BLaER1 (cell line): ENCODE results near the gene ATP8B4.
"Not testable (repeated sequence)": the region's sequence is repeated elsewhere in the genome, so short reads cannot be mapped to it uniquely, and the experiment has no call there.

Source experiments
- H3K27ac ChIP-seq: shearing (Covaris generic); formaldehyde crosslinking; 2 replicates; pipeline ENCODE4 v1.8.1; 2022
- H3K27me3 ChIP-seq: shearing (Covaris generic); formaldehyde crosslinking; 2 replicates; pipeline ENCODE4 v1.8.1; 2022
- H3K36me3 ChIP-seq: shearing (Covaris generic); formaldehyde crosslinking; 2 replicates; pipeline ENCODE4 v1.8.1; 2022
- H3K4me1 ChIP-seq: shearing (Covaris generic); formaldehyde crosslinking; 2 replicates; pipeline ENCODE4 v1.8.1; 2022
- H3K4me2 ChIP-seq: shearing (Covaris generic); formaldehyde crosslinking; 2 replicates; pipeline ENCODE4 v1.8.1; 2022
- H3K4me3 ChIP-seq: shearing (Covaris generic); formaldehyde crosslinking; 2 replicates; pipeline ENCODE4 v1.8.1; 2022
- H3K9ac ChIP-seq: shearing (Covaris generic); formaldehyde crosslinking; 2 replicates; pipeline ENCODE4 v1.8.1; 2022
- H3K9me3 ChIP-seq: shearing (Covaris generic); formaldehyde crosslinking; 2 replicates; pipeline ENCODE4 v1.8.1; 2022
- H4K20me1 ChIP-seq: shearing (Covaris generic); formaldehyde crosslinking; 2 replicates; pipeline ENCODE4 v1.8.1; 2022
- Cebpa-rat ChIP-seq: shearing (Covaris generic); IDR thresholded peaks from 2 replicates; pipeline ENCODE4 v1.8.1; 2022

ATP8B4 gene

DNA sequence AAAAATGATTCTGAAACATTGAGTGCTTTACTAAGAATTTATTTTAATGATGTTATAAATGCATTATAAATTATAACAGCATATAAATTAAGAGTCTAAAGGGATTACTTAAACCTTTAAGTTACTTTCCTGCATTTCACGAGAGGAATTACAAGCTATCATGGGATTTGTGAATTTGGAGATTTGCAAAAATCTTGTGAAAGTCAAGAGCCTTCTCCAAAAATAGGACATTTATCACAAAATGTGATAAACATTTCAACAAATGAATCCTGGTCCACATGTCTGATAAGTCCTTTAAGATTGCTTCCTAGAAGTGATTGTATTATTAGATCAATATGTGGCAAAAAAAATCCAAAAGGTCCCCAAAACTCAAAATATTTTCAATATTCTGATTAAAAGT lies 154.5 kb downstream of the ATP8B4 start:
- Histone ChIP-seq H3K9ac (no peak overlapping the region), H3K4me3 (no peak overlapping the region), H3K27ac (no peak overlapping the region), H3K4me1 (no peaks in the 10 kb centered on the region), H4K20me1 (no peaks in the 10 kb centered on the region), H3K4me2 (no peak overlapping the region), H3K27me3 (no peaks in the 10 kb centered on the region), H3K9me3 (no peaks in the 10 kb centered on the region), H3K36me3 (no peaks in the 10 kb centered on the region)
- no peak for TF ChIP-seq Cebpa-rat

- Histone ChIP-seq H3K9ac (no peak overlapping the region), H3K4me1 (no peaks in the 10 kb centered on the region), H3K9me3 (no peaks in the 10 kb centered on the region), H3K4me2 (no peak overlapping the region), H3K27ac (no peak overlapping the region), H3K4me3 (no peak overlapping the region), H3K27me3 (no peaks in the 10 kb centered on the region), H4K20me1 (no peaks in the 10 kb centered on the region), H3K36me3 (no peaks in the 10 kb centered on the region)
- TF ChIP-seq Cebpa-rat: no peak
Measured at GRCh38 chr15:49964061-49964460, 155.0 kb downstream of the ATP8B4 start.

- H4K20me1 ChIP-seq: not testable (repeated sequence)
Measured at GRCh38 chr15:49963033-49963772, 155.8 kb downstream of the ATP8B4 start.

DNA sequence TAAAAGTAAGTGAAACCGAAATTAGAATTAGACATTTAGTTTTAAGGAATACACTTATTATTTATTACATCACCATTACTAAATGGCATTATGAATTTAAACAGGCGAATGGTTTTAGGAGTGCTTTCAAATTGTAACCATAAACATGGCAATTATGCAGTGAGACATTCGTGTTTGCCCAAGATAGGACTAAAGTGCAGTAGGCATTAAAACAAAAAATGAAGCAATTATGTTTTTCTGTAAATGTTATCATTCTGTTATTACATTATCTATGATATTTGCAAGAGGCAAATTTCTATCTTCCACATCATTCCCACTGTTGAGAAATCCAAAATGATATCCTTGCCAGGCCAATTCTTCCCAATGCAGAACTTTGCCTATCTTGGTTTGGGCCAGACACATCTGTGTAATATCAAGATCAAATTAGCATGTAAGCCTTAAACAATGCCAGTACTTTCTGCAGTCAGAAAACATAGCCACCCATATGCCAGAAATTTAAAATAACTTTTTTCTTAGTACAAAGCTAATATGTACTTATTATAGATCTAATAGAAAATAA lies 156.9 kb downstream of the ATP8B4 start:
- H4K20me1 ChIP-seq: no peaks in the 10 kb centered on the region
- H3K36me3 ChIP-seq: no peaks in the 10 kb centered on the region
- no peak overlapping the region for H3K9ac ChIP-seq
- no peaks in the 10 kb centered on the region for H3K9me3 ChIP-seq
- no peak for TF ChIP-seq Cebpa-rat
- H3K4me2 ChIP-seq: no peak overlapping the region
- H3K27me3 ChIP-seq: no peaks in the 10 kb centered on the region
- no peak overlapping the region for H3K27ac ChIP-seq
- H3K4me3 ChIP-seq: no peak overlapping the region
- H3K4me1 ChIP-seq: no peaks in the 10 kb centered on the region

More at GRCh38 chr15:49963033-49963772, 155.8 kb downstream of the ATP8B4 start:
- not testable (repeated sequence) for H3K9me3 ChIP-seq, H3K4me2 ChIP-seq, H3K27me3 ChIP-seq, H3K9ac ChIP-seq, H3K36me3 ChIP-seq, H3K4me1 ChIP-seq, H3K4me3 ChIP-seq, H3K27ac ChIP-seq

DNA sequence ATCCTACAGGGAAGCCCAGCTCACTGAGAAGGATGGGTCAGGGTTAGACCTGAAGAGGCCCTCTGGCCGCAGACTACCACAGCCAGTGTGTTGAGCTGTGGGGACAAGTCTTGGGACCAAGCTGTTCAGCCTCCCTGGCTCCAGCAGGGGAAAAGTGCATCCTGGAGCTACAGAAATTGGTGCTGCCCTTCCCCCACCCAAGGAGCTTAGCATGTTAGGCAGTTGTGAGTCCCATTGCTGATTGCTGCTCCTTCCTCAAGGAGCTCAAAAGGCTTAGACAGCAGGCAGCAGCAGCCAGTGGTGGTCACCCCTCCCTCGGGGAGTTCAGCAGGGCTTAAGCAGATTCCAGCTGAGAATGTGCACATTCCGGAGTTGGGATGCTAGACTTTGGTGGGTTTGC lies 165.6 kb downstream of the ATP8B4 start:
- H3K4me2 ChIP-seq: no peak overlapping the region
- no peaks in the 10 kb centered on the region for H3K36me3 ChIP-seq
- peaks cover 6% of the 10 kb centered on the region; the same call in 1 of the 2 replicates for H3K9me3 ChIP-seq
- no peak overlapping the region for H3K27ac ChIP-seq
- no peak overlapping the region for H3K9ac ChIP-seq
- no peaks in the 10 kb centered on the region for H3K4me1 ChIP-seq
- no peaks in the 10 kb centered on the region for H3K27me3 ChIP-seq
- no peaks in the 10 kb centered on the region for H4K20me1 ChIP-seq
- no peak overlapping the region for H3K4me3 ChIP-seq
- no peak for TF ChIP-seq Cebpa-rat

DNA sequence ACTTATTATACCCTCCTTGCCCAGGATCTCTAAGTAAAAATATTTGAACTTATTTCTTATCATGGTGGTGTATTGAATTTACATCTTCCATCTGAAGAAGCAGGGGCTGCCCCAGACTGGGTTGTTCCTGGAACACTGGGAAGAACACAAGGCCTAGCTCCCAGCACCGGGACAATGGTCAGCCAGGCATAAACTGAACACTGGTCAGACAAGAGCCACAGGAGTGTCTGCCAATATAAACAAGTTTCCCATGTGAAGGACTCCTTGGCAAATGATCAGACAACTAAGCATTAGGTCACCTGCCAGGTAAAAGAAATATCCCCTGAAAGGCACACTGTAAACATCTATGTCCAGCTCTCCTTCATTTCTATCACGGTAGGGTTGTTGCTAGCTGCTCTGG lies 172.4 kb downstream of the ATP8B4 start:
- no peak overlapping the region for H3K27ac ChIP-seq
- no peaks in the 10 kb centered on the region for H3K4me1 ChIP-seq

GRCh38 chr15:49934487-49934886 lies 184.5 kb downstream of the ATP8B4 start:
- Histone ChIP-seq H3K4me2 (no peak overlapping the region), H3K9ac (no peak overlapping the region), H3K4me3 (no peak overlapping the region), H3K9me3 (no peaks in the 10 kb centered on the region), H3K27ac (no peak overlapping the region), H3K36me3 (no peaks in the 10 kb centered on the region), H4K20me1 (no peaks in the 10 kb centered on the region), H3K27me3 (no peaks in the 10 kb centered on the region), H3K4me1 (no peaks in the 10 kb centered on the region)
- TF ChIP-seq Cebpa-rat: no peak

More for the DNA sequence above, 172.4 kb downstream of the ATP8B4 start:
- Histone ChIP-seq H3K9ac (no peak overlapping the region), H3K27me3 (no peaks in the 10 kb centered on the region), H3K4me2 (no peak overlapping the region), H3K9me3 (peaks cover 15% of the 10 kb centered on the region), H3K36me3 (no peaks in the 10 kb centered on the region), H4K20me1 (no peaks in the 10 kb centered on the region), H3K4me3 (no peak overlapping the region)
- TF ChIP-seq Cebpa-rat: no peak

- H3K27ac ChIP-seq: no peak overlapping the region
- H4K20me1 ChIP-seq: no peaks in the 10 kb centered on the region
- H3K27me3 ChIP-seq: no peaks in the 10 kb centered on the region
- no peaks in the 10 kb centered on the region for H3K9me3 ChIP-seq
- no peak overlapping the region for H3K4me3 ChIP-seq
- H3K9ac ChIP-seq: no peak overlapping the region
- H3K4me1 ChIP-seq: no peaks in the 10 kb centered on the region
- H3K36me3 ChIP-seq: no peaks in the 10 kb centered on the region
- TF ChIP-seq Cebpa-rat: no peak
- no peak overlapping the region for H3K4me2 ChIP-seq
Measured at GRCh38 chr15:49927189-49927861, 191.7 kb downstream of the ATP8B4 start.

GRCh38 chr15:49926740-49927139 lies 192.3 kb downstream of the ATP8B4 start:
- TF ChIP-seq Cebpa-rat: no peak
- Histone ChIP-seq H4K20me1 (no peaks in the 10 kb centered on the region), H3K4me2 (no peak overlapping the region), H3K4me1 (no peaks in the 10 kb centered on the region), H3K27me3 (no peaks in the 10 kb centered on the region), H3K27ac (no peak overlapping the region), H3K4me3 (no peak overlapping the region), H3K9me3 (no peaks in the 10 kb centered on the region), H3K36me3 (no peaks in the 10 kb centered on the region), H3K9ac (no peak overlapping the region)

DNA sequence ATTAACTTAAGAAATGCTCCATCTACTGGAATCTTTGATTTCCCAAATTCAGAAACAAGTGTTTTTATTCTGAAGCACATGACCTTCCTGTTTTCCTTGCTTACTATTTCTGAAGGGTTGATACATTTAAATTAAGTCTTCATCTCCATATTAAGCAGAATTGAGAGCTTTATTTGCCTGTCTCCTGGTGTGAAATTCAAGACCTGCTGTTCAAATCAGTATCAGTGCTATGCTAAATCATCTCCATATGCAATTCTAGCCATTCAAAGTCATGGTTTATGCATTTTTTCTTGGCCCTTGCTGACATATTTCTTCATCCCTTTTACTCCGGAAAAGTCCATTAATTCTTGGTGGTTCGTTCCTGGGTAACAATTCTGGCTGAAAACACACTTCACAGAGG lies 195.4 kb downstream of the ATP8B4 start:
- no peak for TF ChIP-seq Cebpa-rat
- Histone ChIP-seq H3K27me3 (no peaks in the 10 kb centered on the region), H4K20me1 (no peaks in the 10 kb centered on the region), H3K4me3 (no peak overlapping the region), H3K4me1 (no peaks in the 10 kb centered on the region), H3K36me3 (no peaks in the 10 kb centered on the region), H3K4me2 (no peak overlapping the region), H3K27ac (no peak overlapping the region), H3K9me3 (no peaks in the 10 kb centered on the region), H3K9ac (no peak overlapping the region)
